HL-60 (cell line): Measurements from ENCODE around the gene LIPE.

Source experiments
- DNase-seq, 2 experiments: peaks; one replicate each; pipeline ENCODE4 v3.0.0-alpha.2; 2010 to 2020; ENCODE audit warnings: low read depth in 1 of 2, low spot score in 1 of 2
- H3K27ac ChIP-seq: fragments of 250-450 bp; sonication (Bioruptor Pico); replicated peaks from 2 replicates; pipeline ENCODE4 v1.5.1; 2020; ENCODE audit warnings: mild to moderate bottlenecking, moderate library complexity
- H3K27me3 ChIP-seq: fragments of 250-450 bp; sonication (Bioruptor Pico); 2 replicates; pipeline ENCODE4 v1.5.1; 2021; ENCODE audit warnings: mild to moderate bottlenecking, moderate library complexity; ENCODE audit not compliant: insufficient read depth, poor library complexity, severe bottlenecking
- H3K4me3 ChIP-seq: replicated peaks from 2 replicates; pipeline ENCODE4 v1.5.1; 2011; ENCODE audit warnings: mild to moderate bottlenecking, control low read depth, low read length; ENCODE audit not compliant: insufficient read depth
- CTCF ChIP-seq: IDR thresholded peaks from one replicate; pipeline ENCODE4 v1.5.1; 2011; ENCODE audit warnings: low read length, control low read depth, inconsistent platforms; ENCODE audit not compliant: insufficient read depth
- GABPA ChIP-seq: IDR thresholded peaks from 2 replicates; pipeline ENCODE4 v1.6.1; 2012; ENCODE audit warnings: low read depth
- POLR2AphosphoS5 ChIP-seq: IDR thresholded peaks from 2 replicates; pipeline ENCODE4 v1.6.1; 2012; ENCODE audit warnings: low read depth
- SPI1 ChIP-seq: IDR thresholded peaks from 2 replicates; pipeline ENCODE4 v1.6.1; 2012; ENCODE audit warnings: low read depth, mild to moderate bottlenecking, borderline replicate concordance
- TF ChIP-seq, protein P1 (sequence below): IDR thresholded peaks from 2 replicates; pipeline ENCODE4 v1.6.1; 2012; ENCODE audit warnings: low read depth; ENCODE audit not compliant: insufficient replicate concordance

LIPE gene

DNA sequence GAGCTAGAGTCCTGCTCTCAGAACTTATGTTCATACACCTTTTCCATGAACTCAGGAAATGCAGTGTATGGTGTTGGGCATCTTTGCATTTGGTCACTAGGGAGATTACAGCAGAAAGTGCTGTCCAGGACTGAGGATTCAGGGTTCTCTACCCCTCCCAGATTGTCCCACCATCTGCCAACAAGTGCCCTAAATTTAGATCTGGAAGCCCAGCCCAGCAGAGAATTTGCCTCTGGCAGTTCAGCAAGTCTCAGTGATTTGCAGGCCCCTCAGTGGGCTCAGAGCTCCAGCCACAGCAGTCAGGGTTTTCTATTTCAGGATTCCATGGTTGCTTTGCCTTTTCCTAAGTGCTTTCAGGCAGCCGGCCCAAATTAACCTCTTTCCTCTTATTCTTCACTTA lies 60.5 kb downstream of the LIPE start:
- TF ChIP-seq SPI1 (no peak), GABPA (no peak), POLR2AphosphoS5 (no peak), CTCF (no peak)
- TF ChIP-seq, protein P1, sequence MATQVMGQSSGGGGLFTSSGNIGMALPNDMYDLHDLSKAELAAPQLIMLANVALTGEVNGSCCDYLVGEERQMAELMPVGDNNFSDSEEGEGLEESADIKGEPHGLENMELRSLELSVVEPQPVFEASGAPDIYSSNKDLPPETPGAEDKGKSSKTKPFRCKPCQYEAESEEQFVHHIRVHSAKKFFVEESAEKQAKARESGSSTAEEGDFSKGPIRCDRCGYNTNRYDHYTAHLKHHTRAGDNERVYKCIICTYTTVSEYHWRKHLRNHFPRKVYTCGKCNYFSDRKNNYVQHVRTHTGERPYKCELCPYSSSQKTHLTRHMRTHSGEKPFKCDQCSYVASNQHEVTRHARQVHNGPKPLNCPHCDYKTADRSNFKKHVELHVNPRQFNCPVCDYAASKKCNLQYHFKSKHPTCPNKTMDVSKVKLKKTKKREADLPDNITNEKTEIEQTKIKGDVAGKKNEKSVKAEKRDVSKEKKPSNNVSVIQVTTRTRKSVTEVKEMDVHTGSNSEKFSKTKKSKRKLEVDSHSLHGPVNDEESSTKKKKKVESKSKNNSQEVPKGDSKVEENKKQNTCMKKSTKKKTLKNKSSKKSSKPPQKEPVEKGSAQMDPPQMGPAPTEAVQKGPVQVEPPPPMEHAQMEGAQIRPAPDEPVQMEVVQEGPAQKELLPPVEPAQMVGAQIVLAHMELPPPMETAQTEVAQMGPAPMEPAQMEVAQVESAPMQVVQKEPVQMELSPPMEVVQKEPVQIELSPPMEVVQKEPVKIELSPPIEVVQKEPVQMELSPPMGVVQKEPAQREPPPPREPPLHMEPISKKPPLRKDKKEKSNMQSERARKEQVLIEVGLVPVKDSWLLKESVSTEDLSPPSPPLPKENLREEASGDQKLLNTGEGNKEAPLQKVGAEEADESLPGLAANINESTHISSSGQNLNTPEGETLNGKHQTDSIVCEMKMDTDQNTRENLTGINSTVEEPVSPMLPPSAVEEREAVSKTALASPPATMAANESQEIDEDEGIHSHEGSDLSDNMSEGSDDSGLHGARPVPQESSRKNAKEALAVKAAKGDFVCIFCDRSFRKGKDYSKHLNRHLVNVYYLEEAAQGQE, result no peak
- no peak for DNase-seq
- no peak overlapping the region for H3K27ac ChIP-seq
- H3K27me3 ChIP-seq, result no peaks in the 10 kb centered on the region
- H3K4me3 ChIP-seq, result no peak overlapping the region

GRCh38 chr19:42363614-42364346 lies 63.4 kb downstream of the LIPE start:
- peak; percentile 25 to 52 for DNase-seq
- Histone ChIP-seq H3K4me3 (no peak overlapping the region), H3K27me3 (no peaks in the 10 kb centered on the region), H3K27ac (no peak overlapping the region)
- TF ChIP-seq POLR2AphosphoS5, result no peak
- peak; percentile 57; the same call in 1 of the 2 replicates for TF ChIP-seq SPI1
- TF ChIP-seq, protein P1, result no peak

- DNase-seq, result no peak
- TF ChIP-seq POLR2AphosphoS5, result no peak
- Histone ChIP-seq H3K27me3 (no peaks in the 10 kb centered on the region), H3K4me3 (no peak overlapping the region), H3K27ac (no peak overlapping the region)
These were observed 64.2 kb downstream of the LIPE start for GRCh38 chr19:42362891-42363440.

- H3K4me3 ChIP-seq, result no peak overlapping the region
- no peaks in the 10 kb centered on the region for H3K27me3 ChIP-seq
- no peak for DNase-seq
- no peak overlapping the region for H3K27ac ChIP-seq
- TF ChIP-seq, protein P1, result no peak
- TF ChIP-seq GABPA (no peak), POLR2AphosphoS5 (no peak), SPI1 (no peak), CTCF (no peak)
These were observed 64.8 kb downstream of the LIPE start for GRCh38 chr19:42362342-42362741.
